22Rv1 (cell line): ENCODE results near the gene PTCHD4.

Source experiments
- ZFX ChIP-seq: fragments of 450-650 bp; IDR thresholded peaks from 2 replicates; pipeline ENCODE4 v1.6.1; 2017; ENCODE audit warnings: antibody characterized with exemption, borderline replicate concordance
- TF ChIP-seq, protein P1 (sequence below): fragments of 450-650 bp; IDR thresholded peaks from 2 replicates; pipeline ENCODE4 v1.5.1; 2017; ENCODE audit warnings: mild to moderate bottlenecking

GRCh38 chr6:48098923-48099322 is 12.1 kb downstream of the PTCHD4 start:
- TF ChIP-seq, protein P1, sequence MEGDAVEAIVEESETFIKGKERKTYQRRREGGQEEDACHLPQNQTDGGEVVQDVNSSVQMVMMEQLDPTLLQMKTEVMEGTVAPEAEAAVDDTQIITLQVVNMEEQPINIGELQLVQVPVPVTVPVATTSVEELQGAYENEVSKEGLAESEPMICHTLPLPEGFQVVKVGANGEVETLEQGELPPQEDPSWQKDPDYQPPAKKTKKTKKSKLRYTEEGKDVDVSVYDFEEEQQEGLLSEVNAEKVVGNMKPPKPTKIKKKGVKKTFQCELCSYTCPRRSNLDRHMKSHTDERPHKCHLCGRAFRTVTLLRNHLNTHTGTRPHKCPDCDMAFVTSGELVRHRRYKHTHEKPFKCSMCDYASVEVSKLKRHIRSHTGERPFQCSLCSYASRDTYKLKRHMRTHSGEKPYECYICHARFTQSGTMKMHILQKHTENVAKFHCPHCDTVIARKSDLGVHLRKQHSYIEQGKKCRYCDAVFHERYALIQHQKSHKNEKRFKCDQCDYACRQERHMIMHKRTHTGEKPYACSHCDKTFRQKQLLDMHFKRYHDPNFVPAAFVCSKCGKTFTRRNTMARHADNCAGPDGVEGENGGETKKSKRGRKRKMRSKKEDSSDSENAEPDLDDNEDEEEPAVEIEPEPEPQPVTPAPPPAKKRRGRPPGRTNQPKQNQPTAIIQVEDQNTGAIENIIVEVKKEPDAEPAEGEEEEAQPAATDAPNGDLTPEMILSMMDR, result no peak
- no peak for TF ChIP-seq ZFX
